BE2C (cell line): ENCODE data around the gene CFAP57.
A peak's percentile ranks its signal among the peaks of the same experiment; 100 is the strongest.

Experiments
- DNase-seq: peaks from one replicate; pipeline ENCODE4 v3.0.0-alpha.2; 2020
- H3K27me3 ChIP-seq: fragments of 250-450 bp; sonication (Bioruptor Pico); 2 replicates; pipeline ENCODE4 v1.5.1; 2020; ENCODE audit warnings: mild to moderate bottlenecking
- H3K36me3 ChIP-seq: fragments of 250-450 bp; sonication (Bioruptor Pico); 2 replicates; pipeline ENCODE4 v1.5.1; 2020; ENCODE audit warnings: mild to moderate bottlenecking
- H3K4me1 ChIP-seq: fragments of 250-450 bp; sonication (Bioruptor Pico); 2 replicates; pipeline ENCODE4 v1.5.1; 2020
- H3K4me3 ChIP-seq: 2 replicates; pipeline ENCODE4 v1.5.1; 2011; ENCODE audit warnings: low read depth, low read length
- H3K9me3 ChIP-seq: fragments of 250-450 bp; sonication (Bioruptor Pico); 2 replicates; pipeline ENCODE4 v1.5.1; 2020
- CTCF ChIP-seq: IDR thresholded peaks from 2 replicates; pipeline ENCODE4 v1.5.1; 2012; ENCODE audit warnings: mild to moderate bottlenecking, low read depth, low read length

Gene CFAP57

GRCh38 chr1:43165162-43165561 is 7.0 kb upstream of the CFAP57 start:
- TF ChIP-seq CTCF = no peak
- Histone ChIP-seq H3K27me3 (no peaks in the 10 kb centered on the region), H3K4me1 (no peaks in the 10 kb centered on the region), H3K4me3 (no peak overlapping the region), H3K9me3 (no peaks in the 10 kb centered on the region), H3K36me3 (peaks cover 5% of the 10 kb centered on the region; the same call in 1 of the 2 replicates)
- DNase-seq = no peak

GRCh38 chr1:43165765-43166164 is 6.4 kb upstream of the CFAP57 start:
- H3K4me3 ChIP-seq = no peak overlapping the region
- no peak for DNase-seq

GRCh38 chr1:43171312-43171875 is 736 bp upstream of the CFAP57 start:
- no peak for DNase-seq
- Histone ChIP-seq H3K27me3 (no peaks in the 10 kb centered on the region), H3K36me3 (peaks cover 2% of the 10 kb centered on the region; the same call in 1 of the 2 replicates), H3K9me3 (no peaks in the 10 kb centered on the region), H3K4me3 (peak overlapping the region; percentile 88), H3K4me1 (no peaks in the 10 kb centered on the region)
- no peak for TF ChIP-seq CTCF

More at GRCh38 chr1:43165765-43166164, 6.4 kb upstream of the CFAP57 start:
- H3K36me3 ChIP-seq = peaks cover 5% of the 10 kb centered on the region; the same call in 1 of the 2 replicates
- H3K9me3 ChIP-seq = no peaks in the 10 kb centered on the region
- TF ChIP-seq CTCF = no peak
- H3K27me3 ChIP-seq = no peaks in the 10 kb centered on the region
- H3K4me1 ChIP-seq = no peaks in the 10 kb centered on the region

- Histone ChIP-seq H3K9me3 (no peaks in the 10 kb centered on the region), H3K4me1 (no peaks in the 10 kb centered on the region), H3K36me3 (no peaks in the 10 kb centered on the region), H3K27me3 (no peaks in the 10 kb centered on the region), H3K4me3 (peak overlapping the region; percentile 88)
- peak; percentile 82 for DNase-seq
- no peak for TF ChIP-seq CTCF
These were observed 420 bp downstream of the CFAP57 start for GRCh38 chr1:43172527-43172972.

GRCh38 chr1:43174873-43175272 is 2.7 kb downstream of the CFAP57 start:
- no peaks in the 10 kb centered on the region for H3K27me3 ChIP-seq
- no peaks in the 10 kb centered on the region for H3K4me1 ChIP-seq
- no peaks in the 10 kb centered on the region for H3K9me3 ChIP-seq
- H3K4me3 ChIP-seq = no peak overlapping the region
- DNase-seq = no peak
- no peak for TF ChIP-seq CTCF
- no peaks in the 10 kb centered on the region for H3K36me3 ChIP-seq

GRCh38 chr1:43177691-43178090 is 5.6 kb downstream of the CFAP57 start:
- Histone ChIP-seq H3K4me1 (no peaks in the 10 kb centered on the region), H3K27me3 (no peaks in the 10 kb centered on the region), H3K9me3 (no peaks in the 10 kb centered on the region), H3K4me3 (no peak overlapping the region), H3K36me3 (no peaks in the 10 kb centered on the region)
- DNase-seq = no peak
- TF ChIP-seq CTCF = no peak
